WTC11 (cell line): ENCODE results near the gene P3H1. TPM values are rescaled to one million over a fixed set of nuclear protein-coding genes. Genes with fewer than 3 reads are reported as not detected.
"Not testable (repeated sequence)": the region's sequence is repeated elsewhere in the genome, so short reads cannot be mapped to it uniquely, and the experiment has no call there.

Experiments used
- ATAC-seq: fragments of 200-7000 bp; cut with Tn5 transposase; 2 replicates; pipeline ENCODE4 v1.10.0; 2021; ENCODE audit warnings: mild to moderate bottlenecking, moderate library complexity
- CTCF ChIA-PET: fragments of 300-600 bp; sonication (Branson Sonifier 250); formaldehyde crosslinking; loops from one replicate; lab custom pipeline; 2021; ENCODE audit warnings: antibody characterized with exemption; lab: Charles Lee
- POLR2A ChIA-PET: fragments of 350-600 bp; sonication (Branson Sonifier 250); formaldehyde crosslinking; loops from one replicate; lab custom pipeline; 2021; ENCODE audit warnings: antibody characterized with exemption; lab: Charles Lee
- DNase-seq: peaks from one replicate; pipeline ENCODE4 v3.0.0; 2021; ENCODE audit warnings: low spot score
- H3K27ac Mint-ChIP-seq: 2 replicates; pipeline ENCODE4 v1.8.0; 2021; ENCODE audit warnings: mixed read lengths
- H3K27me3 Mint-ChIP-seq: 2 replicates; pipeline ENCODE4 v1.8.0; 2021; ENCODE audit warnings: low read depth, mild to moderate bottlenecking, moderate library complexity, mixed read lengths
- H3K36me3 Mint-ChIP-seq: 2 replicates; pipeline ENCODE4 v1.8.0; 2021; ENCODE audit warnings: mixed read lengths
- H3K4me1 Mint-ChIP-seq: 2 replicates; pipeline ENCODE4 v1.8.0; 2022; ENCODE audit warnings: mixed read lengths
- H3K4me3 Mint-ChIP-seq: 2 replicates; pipeline ENCODE4 v1.8.0; 2021; ENCODE audit warnings: mild to moderate bottlenecking, moderate library complexity, mixed read lengths
- H3K9me3 Mint-ChIP-seq: 2 replicates; pipeline ENCODE4 v1.8.0; 2021; ENCODE audit warnings: mixed read lengths
- ATF1 ChIP-seq: sonication (generic); formaldehyde crosslinking; IDR thresholded peaks from 2 replicates; pipeline ENCODE4 v1.8.1; 2023; ENCODE audit warnings: mild to moderate bottlenecking, moderate library complexity, missing genetic modification reagents
- CREB1 ChIP-seq: sonication (generic); formaldehyde crosslinking; IDR thresholded peaks from 2 replicates; pipeline ENCODE4 v1.8.0; 2023; ENCODE audit warnings: mild to moderate bottlenecking, missing genetic modification reagents
- FOXJ3 ChIP-seq: sonication (generic); formaldehyde crosslinking; IDR thresholded peaks from 2 replicates; pipeline ENCODE4 v1.9.0; 2021; ENCODE audit warnings: missing genetic modification reagents, mild to moderate bottlenecking, borderline replicate concordance
- FOXK1 ChIP-seq: sonication (generic); formaldehyde crosslinking; IDR thresholded peaks from 2 replicates; pipeline ENCODE4 v1.8.0; 2022; ENCODE audit warnings: mild to moderate bottlenecking, moderate library complexity, missing genetic modification reagents
- FOXP1 ChIP-seq: sonication (generic); formaldehyde crosslinking; IDR thresholded peaks from 2 replicates; pipeline ENCODE4 v1.8.0; 2022; ENCODE audit warnings: missing genetic modification reagents, mild to moderate bottlenecking, moderate library complexity, borderline replicate concordance
- GABPB1 ChIP-seq: sonication (generic); formaldehyde crosslinking; IDR thresholded peaks from 2 replicates; pipeline ENCODE4 v1.8.1; 2023; ENCODE audit warnings: mild to moderate bottlenecking, missing genetic modification reagents
- total RNA-seq: library from RNA; stranded (reverse); gene quantifications from 3 replicates; pipeline ENCODE4 v1.2.3, GENCODE V29; 2021
- TF ChIP-seq, protein P1 (sequence below): sonication (generic); formaldehyde crosslinking; IDR thresholded peaks from 2 replicates; pipeline ENCODE4 v1.8.1; 2023; ENCODE audit warnings: mild to moderate bottlenecking, missing genetic modification reagents, moderate library complexity
- TF ChIP-seq, protein P2 (sequence below): sonication (generic); formaldehyde crosslinking; IDR thresholded peaks from 2 replicates; pipeline ENCODE4 v1.8.0; 2023; ENCODE audit warnings: missing genetic modification reagents, mild to moderate bottlenecking, borderline replicate concordance
- TF ChIP-seq, protein P3 (sequence below): fragments of 200-600 bp; IDR thresholded peaks from 2 replicates; pipeline ENCODE4 v1.8.0; 2022; ENCODE audit warnings: antibody characterized with exemption
- TF ChIP-seq, protein P4 (sequence below): sonication (generic); formaldehyde crosslinking; IDR thresholded peaks from 2 replicates; pipeline ENCODE4 v1.8.0; 2022; ENCODE audit warnings: mild to moderate bottlenecking, missing genetic modification reagents

P3H1 gene
- total RNA-seq, 1 experiment from 2014 or later = 95.1 TPM

DNA sequence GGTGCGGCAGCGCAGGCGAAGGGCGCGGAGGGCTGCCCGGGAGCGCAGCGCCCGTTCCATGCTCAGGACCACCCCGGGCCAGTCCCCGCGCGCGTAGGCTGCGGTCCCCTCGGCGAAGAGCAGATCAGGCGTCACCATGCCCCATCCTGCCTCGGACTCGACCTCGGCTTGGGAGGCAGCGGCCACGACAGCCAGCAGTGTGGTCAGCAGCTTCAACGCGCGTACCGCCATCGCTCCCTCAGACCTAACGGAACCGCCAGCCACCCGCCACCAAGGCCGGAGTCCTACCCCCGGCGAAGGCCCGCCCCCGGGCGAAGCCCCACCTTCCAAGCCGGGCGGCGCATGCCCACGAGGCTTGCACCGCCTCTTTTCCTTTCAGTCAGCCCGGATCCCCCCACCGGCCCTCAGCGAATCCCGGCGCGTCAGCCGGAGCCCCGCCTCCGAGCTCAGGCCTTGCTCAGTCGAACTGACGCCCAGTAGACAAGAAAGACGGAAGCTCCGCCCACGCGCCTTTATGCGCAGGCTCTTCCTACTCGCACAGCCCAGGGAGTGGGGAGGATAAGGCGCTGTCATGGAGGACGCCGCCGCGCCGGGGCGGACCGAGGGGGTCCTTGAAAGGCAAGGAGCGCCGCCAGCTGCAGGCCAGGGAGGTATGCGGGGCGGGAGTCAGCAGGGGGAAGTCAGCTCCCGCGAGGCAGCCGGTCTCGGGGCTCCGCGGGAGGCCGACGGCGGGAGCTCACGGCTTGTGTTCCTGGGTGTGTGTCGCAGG is at the start of gene P3H1, which contains the start of gene C1orf50 (continued):
- TF ChIP-seq ATF1 (CRISPR knock-in tag) (0 out of 2 replicates have a peak, but pooled peaks have one; percentile 42), FOXP1 (CRISPR knock-in tag) (peak; percentile 82), FOXK1 (peak; percentile 23)
- TF ChIP-seq, protein P1, sequence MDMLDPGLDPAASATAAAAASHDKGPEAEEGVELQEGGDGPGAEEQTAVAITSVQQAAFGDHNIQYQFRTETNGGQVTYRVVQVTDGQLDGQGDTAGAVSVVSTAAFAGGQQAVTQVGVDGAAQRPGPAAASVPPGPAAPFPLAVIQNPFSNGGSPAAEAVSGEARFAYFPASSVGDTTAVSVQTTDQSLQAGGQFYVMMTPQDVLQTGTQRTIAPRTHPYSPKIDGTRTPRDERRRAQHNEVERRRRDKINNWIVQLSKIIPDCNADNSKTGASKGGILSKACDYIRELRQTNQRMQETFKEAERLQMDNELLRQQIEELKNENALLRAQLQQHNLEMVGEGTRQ (CRISPR knock-in tag) = no peak
- TF ChIP-seq, protein P2, sequence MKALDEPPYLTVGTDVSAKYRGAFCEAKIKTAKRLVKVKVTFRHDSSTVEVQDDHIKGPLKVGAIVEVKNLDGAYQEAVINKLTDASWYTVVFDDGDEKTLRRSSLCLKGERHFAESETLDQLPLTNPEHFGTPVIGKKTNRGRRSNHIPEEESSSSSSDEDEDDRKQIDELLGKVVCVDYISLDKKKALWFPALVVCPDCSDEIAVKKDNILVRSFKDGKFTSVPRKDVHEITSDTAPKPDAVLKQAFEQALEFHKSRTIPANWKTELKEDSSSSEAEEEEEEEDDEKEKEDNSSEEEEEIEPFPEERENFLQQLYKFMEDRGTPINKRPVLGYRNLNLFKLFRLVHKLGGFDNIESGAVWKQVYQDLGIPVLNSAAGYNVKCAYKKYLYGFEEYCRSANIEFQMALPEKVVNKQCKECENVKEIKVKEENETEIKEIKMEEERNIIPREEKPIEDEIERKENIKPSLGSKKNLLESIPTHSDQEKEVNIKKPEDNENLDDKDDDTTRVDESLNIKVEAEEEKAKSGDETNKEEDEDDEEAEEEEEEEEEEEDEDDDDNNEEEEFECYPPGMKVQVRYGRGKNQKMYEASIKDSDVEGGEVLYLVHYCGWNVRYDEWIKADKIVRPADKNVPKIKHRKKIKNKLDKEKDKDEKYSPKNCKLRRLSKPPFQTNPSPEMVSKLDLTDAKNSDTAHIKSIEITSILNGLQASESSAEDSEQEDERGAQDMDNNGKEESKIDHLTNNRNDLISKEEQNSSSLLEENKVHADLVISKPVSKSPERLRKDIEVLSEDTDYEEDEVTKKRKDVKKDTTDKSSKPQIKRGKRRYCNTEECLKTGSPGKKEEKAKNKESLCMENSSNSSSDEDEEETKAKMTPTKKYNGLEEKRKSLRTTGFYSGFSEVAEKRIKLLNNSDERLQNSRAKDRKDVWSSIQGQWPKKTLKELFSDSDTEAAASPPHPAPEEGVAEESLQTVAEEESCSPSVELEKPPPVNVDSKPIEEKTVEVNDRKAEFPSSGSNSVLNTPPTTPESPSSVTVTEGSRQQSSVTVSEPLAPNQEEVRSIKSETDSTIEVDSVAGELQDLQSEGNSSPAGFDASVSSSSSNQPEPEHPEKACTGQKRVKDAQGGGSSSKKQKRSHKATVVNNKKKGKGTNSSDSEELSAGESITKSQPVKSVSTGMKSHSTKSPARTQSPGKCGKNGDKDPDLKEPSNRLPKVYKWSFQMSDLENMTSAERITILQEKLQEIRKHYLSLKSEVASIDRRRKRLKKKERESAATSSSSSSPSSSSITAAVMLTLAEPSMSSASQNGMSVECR (CRISPR knock-in tag) = 0 out of 2 replicates have a peak, but pooled peaks have one; percentile 26
- TF ChIP-seq, protein P3, sequence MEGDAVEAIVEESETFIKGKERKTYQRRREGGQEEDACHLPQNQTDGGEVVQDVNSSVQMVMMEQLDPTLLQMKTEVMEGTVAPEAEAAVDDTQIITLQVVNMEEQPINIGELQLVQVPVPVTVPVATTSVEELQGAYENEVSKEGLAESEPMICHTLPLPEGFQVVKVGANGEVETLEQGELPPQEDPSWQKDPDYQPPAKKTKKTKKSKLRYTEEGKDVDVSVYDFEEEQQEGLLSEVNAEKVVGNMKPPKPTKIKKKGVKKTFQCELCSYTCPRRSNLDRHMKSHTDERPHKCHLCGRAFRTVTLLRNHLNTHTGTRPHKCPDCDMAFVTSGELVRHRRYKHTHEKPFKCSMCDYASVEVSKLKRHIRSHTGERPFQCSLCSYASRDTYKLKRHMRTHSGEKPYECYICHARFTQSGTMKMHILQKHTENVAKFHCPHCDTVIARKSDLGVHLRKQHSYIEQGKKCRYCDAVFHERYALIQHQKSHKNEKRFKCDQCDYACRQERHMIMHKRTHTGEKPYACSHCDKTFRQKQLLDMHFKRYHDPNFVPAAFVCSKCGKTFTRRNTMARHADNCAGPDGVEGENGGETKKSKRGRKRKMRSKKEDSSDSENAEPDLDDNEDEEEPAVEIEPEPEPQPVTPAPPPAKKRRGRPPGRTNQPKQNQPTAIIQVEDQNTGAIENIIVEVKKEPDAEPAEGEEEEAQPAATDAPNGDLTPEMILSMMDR = no peak

DNA sequence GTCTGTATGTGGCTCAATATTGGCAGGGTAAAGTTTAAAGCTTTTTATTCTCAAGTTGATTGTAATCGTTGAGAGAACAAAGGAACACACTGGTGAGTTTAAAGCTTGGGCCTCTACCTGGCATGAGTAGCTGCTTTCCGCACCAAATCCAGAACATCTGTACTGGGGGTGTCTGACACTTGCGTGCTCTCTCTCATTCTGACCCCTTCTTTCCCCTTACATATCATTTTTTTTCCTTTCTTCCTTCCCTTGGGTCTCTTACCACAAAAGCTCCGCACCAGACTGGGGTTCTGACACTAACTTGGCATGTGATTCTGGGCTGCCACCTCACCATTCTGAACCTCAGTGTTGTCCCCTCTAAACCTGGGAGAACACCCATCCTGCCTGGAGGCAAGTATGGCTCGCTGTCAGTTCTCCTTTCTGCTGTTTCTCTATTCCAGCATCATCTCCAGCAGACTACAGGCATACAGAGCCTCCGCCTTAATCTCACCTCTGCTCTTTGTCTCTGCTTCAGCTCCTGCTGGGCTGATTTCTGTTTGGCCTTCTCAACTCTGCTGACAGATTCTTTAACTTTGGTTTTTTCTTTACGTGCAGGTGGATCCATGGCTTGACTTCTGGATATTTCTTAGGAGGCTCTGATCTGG is 49.2 kb upstream of the P3H1 start:
- DNase-seq (no peak), ATAC-seq (peak; percentile 6)
- Mint-ChIP-seq H3K9me3 (no peaks in the 10 kb centered on the region), H3K27me3 (no peaks in the 10 kb centered on the region), H3K4me3 (peak overlapping the region; percentile 78), H3K27ac (peak overlapping the region; percentile 88), H3K36me3 (peaks cover 9% of the 10 kb centered on the region), H3K4me1 (peaks cover 17% of the 10 kb centered on the region)
- TF ChIP-seq CREB1 (CRISPR knock-in tag) = no peak
- TF ChIP-seq, protein P4, sequence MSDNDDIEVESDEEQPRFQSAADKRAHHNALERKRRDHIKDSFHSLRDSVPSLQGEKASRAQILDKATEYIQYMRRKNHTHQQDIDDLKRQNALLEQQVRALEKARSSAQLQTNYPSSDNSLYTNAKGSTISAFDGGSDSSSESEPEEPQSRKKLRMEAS (CRISPR knock-in tag) = no peak
- ChIA-PET POLR2A (interaction anchor here (0.8 to 1.3 kb wide), 3 partner anchors 49 to 109 kb away, joined by 3 to 4 read pairs (median 3); partner anchors contain the start of genes C1orf50 and P3H1), CTCF (interaction anchor here (1.5 to 3.2 kb wide), 6 partner anchors 30 to 258 kb away, joined by 3 to 17 read pairs (median 8); partner anchors contain the start of genes C1orf50, P3H1 and ZNF691)

DNA sequence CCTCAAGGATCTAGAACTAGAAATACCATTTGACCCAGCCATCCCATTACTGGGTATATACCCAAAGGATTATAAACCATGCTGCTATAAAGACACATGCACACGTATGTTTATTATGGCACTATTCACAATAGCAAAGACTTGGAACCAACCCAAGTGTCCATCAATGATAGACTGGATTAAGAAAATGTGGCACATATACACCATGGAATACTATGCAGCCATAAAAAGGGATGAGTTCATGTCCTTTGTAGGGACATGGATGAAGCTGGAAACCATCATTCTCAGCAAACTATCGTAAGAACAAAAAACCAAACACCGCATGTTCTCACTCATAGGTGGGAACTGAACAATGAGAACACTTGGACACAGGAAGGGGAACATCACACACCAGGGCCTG is 48.0 kb upstream of the P3H1 start:
- ATAC-seq, CTCF ChIA-PET, DNase-seq, H3K4me3 Mint-ChIP-seq, POLR2A ChIA-PET, H3K9me3 Mint-ChIP-seq, H3K36me3 Mint-ChIP-seq, H3K27ac Mint-ChIP-seq, H3K27me3 Mint-ChIP-seq: not testable (repeated sequence)
- H3K4me1 Mint-ChIP-seq = peaks cover 11% of the 10 kb centered on the region

DNA sequence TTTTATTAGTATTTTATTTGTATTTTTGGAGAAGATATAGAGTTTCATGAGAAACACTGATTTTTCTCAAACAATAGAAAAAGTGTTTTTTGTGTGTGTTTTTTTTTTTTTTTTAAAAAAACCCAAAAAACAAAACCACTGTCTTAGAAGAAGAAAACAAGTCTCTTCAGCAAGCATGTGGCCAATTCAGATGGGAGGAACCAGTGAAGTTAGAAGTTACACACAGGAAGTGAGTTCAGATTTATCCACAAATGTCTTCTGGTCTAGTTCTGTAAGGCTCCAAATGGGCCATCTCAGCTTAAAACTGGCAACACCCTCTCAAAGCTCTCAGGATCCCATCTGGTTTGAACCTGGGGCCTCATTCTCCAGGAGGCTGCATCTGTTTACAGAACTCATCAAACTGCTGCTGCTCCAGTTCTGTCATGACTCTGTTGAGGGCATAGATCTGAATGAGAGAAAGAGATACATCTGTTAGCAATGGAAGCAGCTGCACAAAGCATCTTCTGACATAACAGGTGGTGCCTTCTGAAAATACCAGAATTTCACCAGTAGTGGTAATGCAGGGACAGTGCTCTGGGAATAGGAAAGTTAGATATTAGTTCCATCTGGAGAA is 40.3 kb upstream of the P3H1 start:
- Mint-ChIP-seq H3K36me3 (peaks cover 36% of the 10 kb centered on the region), H3K9me3 (peaks cover 33% of the 10 kb centered on the region), H3K4me3 (no peak overlapping the region), H3K4me1 (no peaks in the 10 kb centered on the region), H3K27ac (no peak overlapping the region), H3K27me3 (no peaks in the 10 kb centered on the region)
- DNase-seq (no peak), ATAC-seq (no peak)
- ChIA-PET POLR2A (no interaction called here), CTCF (interaction anchor here (1.0 to 1.4 kb wide), 2 partner anchors 41 to 266 kb away, joined by 3 to 4 read pairs; partner anchors contain the start of gene P3H1)
- TF ChIP-seq, protein P2 (CRISPR knock-in tag) = no peak
- TF ChIP-seq FOXJ3 (CRISPR knock-in tag) (no peak), GABPB1 (CRISPR knock-in tag) (no peak)
